ENCODE measurements around the gene RNF167. TPM values are rescaled to one million over a fixed set of nuclear protein-coding genes. Genes with fewer than 3 reads are reported as not detected.

RNF167 gene
- total and polyA plus RNA-seq, 4 donors, result 15.9 to 72.6 (median 24.4) TPM

- TF ChIP-seq SP1 (IDR thresholded peaks at IDR 0.05) (no peak), RAD21 (IDR thresholded peaks at IDR 0.05) (no peak), NR2F2 (IDR thresholded peaks at IDR 0.05) (no peak), HNF4G (IDR thresholded peaks at IDR 0.05) (no peak), JUND (IDR thresholded peaks at IDR 0.05) (no peak), HNF4A (conservative IDR thresholded peaks at IDR 0.05) (no peak), ZBTB33 (IDR thresholded peaks at IDR 0.05) (no peak)
Observed at GRCh38 chr17:4994081-4994595, 54.1 kb downstream of the RNF167 start (continued).

Small RNA genes within 50 kb of the gene (small RNA-seq; reads per million reads assigned to genes)
- gene MIR6864, result not detected
- not detected for gene MIR6865

Other genes with a start within 250 kb of the RNF167 start
- 10 to 100 TPM; 14.2 to 14.8 TPM for gene PELP1, start 236.1 kb upstream of the RNF167 start, total RNA-seq
- 10 to 100 TPM in 1 of 2 donors, 1 to 10 TPM in 1; 5.1 to 12.8 TPM for gene PELP1, start 236.1 kb upstream of the RNF167 start, polyA plus RNA-seq
- 10 to 100 TPM; 11.8 to 14.1 TPM for gene ARRB2, start 229.6 kb upstream of the RNF167 start, total RNA-seq
- 10 to 100 TPM; 13.7 to 16.5 TPM for gene ARRB2, start 229.6 kb upstream of the RNF167 start, polyA plus RNA-seq
- gene MED11, start 208.8 kb upstream of the RNF167 start, total RNA-seq, result 10 to 100 TPM; 11.2 to 11.5 TPM
- 10 to 100 TPM; 15.9 to 35.6 TPM for gene MED11, start 208.8 kb upstream of the RNF167 start, polyA plus RNA-seq
- gene ZMYND15, start 200.4 kb upstream of the RNF167 start, total RNA-seq, result under 1 TPM; 0.47 to 0.67 TPM
- gene ZMYND15, start 200.4 kb upstream of the RNF167 start, polyA plus RNA-seq, result 1 to 10 TPM in 1 of 2 donors, under 1 TPM in 1; 0.75 to 2.4 TPM
- 10 to 100 TPM; 10.7 to 15.3 TPM for gene CXCL16, start 200.3 kb upstream of the RNF167 start, total RNA-seq
- 10 to 100 TPM; 16.9 to 41.1 TPM for gene CXCL16, start 200.3 kb upstream of the RNF167 start, polyA plus RNA-seq
- 10 to 100 TPM; 20.1 to 32.5 TPM for gene TM4SF5, start 168.4 kb upstream of the RNF167 start, total RNA-seq
- 100 to 1,000 TPM; 198 to 309 TPM for gene TM4SF5, start 168.4 kb upstream of the RNF167 start, polyA plus RNA-seq
- gene VMO1, start 153.9 kb upstream of the RNF167 start, total RNA-seq, result 1 to 10 TPM; 1.7 to 1.8 TPM
- gene VMO1, start 153.9 kb upstream of the RNF167 start, polyA plus RNA-seq, result 1 to 10 TPM; 5.9 to 9.1 TPM
- gene GLTPD2, start 151.3 kb upstream of the RNF167 start, total RNA-seq, result 10 to 100 TPM; 15.1 to 34.5 TPM
- gene GLTPD2, start 151.3 kb upstream of the RNF167 start, polyA plus RNA-seq, result 10 to 100 TPM; 16.9 to 63.2 TPM
- gene PSMB6, start 144.1 kb upstream of the RNF167 start, total RNA-seq, result 10 to 100 TPM; 64.7 to 95.5 TPM
- 100 to 1,000 TPM; 155 to 219 TPM for gene PSMB6, start 144.1 kb upstream of the RNF167 start, polyA plus RNA-seq
- gene PLD2, start 133.1 kb upstream of the RNF167 start, total RNA-seq, result 10 to 100 TPM in 1 of 2 donors, 1 to 10 TPM in 1; 3.5 to 15.8 TPM
- 1 to 10 TPM; 5.6 to 6.0 TPM for gene PLD2, start 133.1 kb upstream of the RNF167 start, polyA plus RNA-seq
- 10 to 100 TPM; 25.6 to 30.6 TPM for gene MINK1, start 106.9 kb upstream of the RNF167 start, total RNA-seq
- gene MINK1, start 106.9 kb upstream of the RNF167 start, polyA plus RNA-seq, result 10 to 100 TPM in 1 of 2 donors, 1 to 10 TPM in 1; 6.9 to 16.6 TPM
- gene C17orf107, start 40.7 kb upstream of the RNF167 start, total RNA-seq, result 1 to 10 TPM; 1.1 to 2.3 TPM
- 1 to 10 TPM in 1 of 2 donors, under 1 TPM in 1; 0.19 to 5.9 TPM for gene C17orf107, start 40.7 kb upstream of the RNF167 start, polyA plus RNA-seq
- gene CHRNE, start 37.2 kb upstream of the RNF167 start, total RNA-seq, result under 1 TPM; 0.19 to 0.84 TPM
- 1 to 10 TPM in 1 of 2 donors, under 1 TPM in 1; 0.47 to 3.1 TPM for gene CHRNE, start 37.2 kb upstream of the RNF167 start, polyA plus RNA-seq
- gene GP1BA, start 8.0 kb upstream of the RNF167 start, total RNA-seq, result 1 to 10 TPM in 1 of 2 donors, not detected in 1; 2.3 TPM
- under 1 TPM; 0.03 to 0.18 TPM for gene GP1BA, start 8.0 kb upstream of the RNF167 start, polyA plus RNA-seq
- gene SLC25A11, start 222 bp upstream of the RNF167 start, total RNA-seq, result 10 to 100 TPM; 28.5 to 40.7 TPM
- gene SLC25A11, start 222 bp upstream of the RNF167 start, polyA plus RNA-seq, result 10 to 100 TPM; 51.3 to 54.1 TPM
- gene PFN1, start 8.3 kb downstream of the RNF167 start, total RNA-seq, result 100 to 1,000 TPM; 150 to 672 TPM
- gene PFN1, start 8.3 kb downstream of the RNF167 start, polyA plus RNA-seq, result 100 to 1,000 TPM; 568 to 592 TPM
- gene ENO3, start 10.9 kb downstream of the RNF167 start, total RNA-seq, result 10 to 100 TPM; 26.3 to 27.5 TPM
- 100 to 1,000 TPM in 1 of 2 donors, 10 to 100 TPM in 1; 34.1 to 117 TPM for gene ENO3, start 10.9 kb downstream of the RNF167 start, polyA plus RNA-seq
- 10 to 100 TPM; 18.6 to 19.8 TPM for gene SPAG7, start 27.5 kb downstream of the RNF167 start, total RNA-seq
- 10 to 100 TPM; 32.1 to 66.3 TPM for gene SPAG7, start 27.5 kb downstream of the RNF167 start, polyA plus RNA-seq
- gene CAMTA2, start 47.4 kb downstream of the RNF167 start, total RNA-seq, result 1 to 10 TPM; 7.8 to 9.6 TPM
- gene CAMTA2, start 47.4 kb downstream of the RNF167 start, polyA plus RNA-seq, result 10 to 100 TPM; 14.3 to 17.6 TPM
- gene INCA1, start 57.3 kb downstream of the RNF167 start, total RNA-seq, result under 1 TPM; 0.28 to 0.42 TPM
- under 1 TPM; 0.68 to 0.75 TPM for gene INCA1, start 57.3 kb downstream of the RNF167 start, polyA plus RNA-seq
- 10 to 100 TPM; 19.7 to 62.2 TPM for gene KIF1C, start 57.7 kb downstream of the RNF167 start, total RNA-seq
- 10 to 100 TPM; 10.4 to 53.8 TPM for gene KIF1C, start 57.7 kb downstream of the RNF167 start, polyA plus RNA-seq
- gene SLC52A1, start 95.2 kb downstream of the RNF167 start, total RNA-seq, result under 1 TPM in 1 of 2 donors, not detected in 1; 0.28 TPM
- gene SLC52A1, start 95.2 kb downstream of the RNF167 start, polyA plus RNA-seq, result under 1 TPM; 0.08 to 0.11 TPM
- 1 to 10 TPM; 1.6 TPM for gene ZFP3, start 138.2 kb downstream of the RNF167 start, total RNA-seq
- gene ZFP3, start 138.2 kb downstream of the RNF167 start, polyA plus RNA-seq, result under 1 TPM; 0.46 to 0.56 TPM
- gene ZNF232, start 171.6 kb downstream of the RNF167 start, total RNA-seq, result 1 to 10 TPM; 2.5 to 4.0 TPM
- 1 to 10 TPM; 2.9 to 3.0 TPM for gene ZNF232, start 171.6 kb downstream of the RNF167 start, polyA plus RNA-seq
- under 1 TPM; under 0.01 to 0.05 TPM for gene USP6, start 175.8 kb downstream of the RNF167 start, total RNA-seq
- under 1 TPM in 1 of 2 donors, not detected in 1; 0.18 TPM for gene USP6, start 175.8 kb downstream of the RNF167 start, polyA plus RNA-seq

All from liver (tissue), 6 donors.